Stimulated activated effector memory CD8-positive, alpha-beta T cell treated with anti-CD3 and anti-CD28 coated beads, Interleukin-12 subunit alpha, Interleukin-12 subunit beta, amount 100 ng/mL, for 72 hours (primary cell): ENCODE data around the gene SCN2A.

Source experiments
- ATAC-seq: fragments of 150-1000 bp; cut with Tn5 transposase; 2 replicates; pipeline ENCODE4 v1.10.0; 2021
- DNase-seq, 2 donors: peaks; one replicate each; pipeline ENCODE4 v3.0.0; 2021 to 2022; ENCODE audit warnings: low spot score in 2 of 2
- H3K27ac Mint-ChIP-seq: one replicate; pipeline ENCODE4 v1.8.0; 2022; ENCODE audit warnings: mild to moderate bottlenecking, mixed read lengths
- H3K36me3 Mint-ChIP-seq: one replicate; pipeline ENCODE4 v1.8.0; 2022; ENCODE audit warnings: mild to moderate bottlenecking, mixed read lengths
- H3K4me1 Mint-ChIP-seq: one replicate; pipeline ENCODE4 v1.8.0; 2022; ENCODE audit warnings: mixed read lengths
- H3K4me3 Mint-ChIP-seq: one replicate; pipeline ENCODE4 v1.8.0; 2022; ENCODE audit warnings: mild to moderate bottlenecking, mixed read lengths
- H3K9me3 Mint-ChIP-seq: one replicate; pipeline ENCODE4 v1.8.0; 2022; ENCODE audit warnings: mixed read lengths

The SCN2A gene

DNA sequence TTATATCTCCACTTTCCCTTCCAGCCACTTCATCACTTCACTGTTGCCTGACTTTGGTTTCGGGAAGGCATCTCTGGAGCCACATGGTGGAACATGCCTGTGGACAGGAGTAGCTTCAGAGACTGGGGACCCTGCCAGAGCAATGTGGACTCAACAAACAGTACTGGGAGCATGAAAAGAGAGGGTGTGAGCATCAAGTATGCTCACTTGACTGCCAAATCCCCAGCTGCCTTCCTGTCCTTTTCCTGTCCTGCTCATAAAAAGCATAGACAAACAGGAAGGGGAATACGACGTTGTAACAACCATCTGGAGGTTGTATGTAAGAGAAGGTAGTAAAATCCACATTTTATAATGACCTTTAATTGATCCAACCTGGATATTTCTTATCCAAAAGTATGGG is 169.0 kb downstream of the SCN2A start:
- H3K4me3 Mint-ChIP-seq: no peak overlapping the region
- DNase-seq: no peak
- H3K36me3 Mint-ChIP-seq: no peaks in the 10 kb centered on the region
- H3K4me1 Mint-ChIP-seq: no peaks in the 10 kb centered on the region
- H3K27ac Mint-ChIP-seq: no peak overlapping the region
- H3K9me3 Mint-ChIP-seq: no peaks in the 10 kb centered on the region
- no peak for ATAC-seq

DNA sequence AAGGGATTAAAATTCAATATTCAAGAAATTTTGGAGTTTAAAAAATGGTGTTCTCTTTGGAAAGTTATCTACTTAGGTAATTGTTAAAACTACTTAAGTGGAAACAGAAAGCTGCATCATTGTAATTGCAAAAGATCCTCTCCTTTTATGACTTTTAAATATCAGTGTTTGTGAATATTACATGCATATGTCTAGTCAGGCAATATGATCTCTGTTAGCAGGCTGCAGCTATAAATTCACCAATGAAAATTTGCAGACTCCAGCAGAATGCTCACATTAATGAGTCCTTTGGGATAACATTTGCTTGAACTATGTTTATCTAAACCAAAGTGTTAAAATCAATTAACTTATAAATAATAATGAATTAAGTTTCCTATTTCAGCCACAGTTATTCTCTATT is 171.1 kb downstream of the SCN2A start:
- H3K4me1 Mint-ChIP-seq: no peaks in the 10 kb centered on the region
- H3K27ac Mint-ChIP-seq: no peak overlapping the region
- ATAC-seq: no peak
- H3K36me3 Mint-ChIP-seq: no peaks in the 10 kb centered on the region
- H3K9me3 Mint-ChIP-seq: no peaks in the 10 kb centered on the region
- no peak overlapping the region for H3K4me3 Mint-ChIP-seq
- no peak for DNase-seq

DNA sequence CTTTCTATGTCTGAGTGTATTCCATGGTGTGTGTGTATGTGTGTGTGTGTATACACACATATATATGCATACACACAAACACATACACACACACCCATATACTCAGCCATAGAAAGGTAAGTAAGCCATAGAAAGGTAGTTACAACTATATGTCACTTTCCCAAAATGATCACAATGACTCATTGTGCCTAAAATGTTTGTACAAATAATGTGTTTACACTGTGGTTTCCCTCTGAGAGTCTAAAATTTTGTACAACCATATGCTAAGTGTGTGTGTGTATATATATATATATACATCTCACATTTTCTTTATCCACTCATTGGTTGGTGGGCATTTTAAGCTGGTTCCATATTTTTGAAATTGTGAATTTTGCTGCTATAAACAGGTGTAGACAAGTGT is 175.0 kb downstream of the SCN2A start:
- no peak for DNase-seq
- ATAC-seq: no peak
- Mint-ChIP-seq H3K4me1 (no peaks in the 10 kb centered on the region), H3K4me3 (no peak overlapping the region), H3K9me3 (peaks cover 8% of the 10 kb centered on the region), H3K36me3 (no peaks in the 10 kb centered on the region), H3K27ac (no peak overlapping the region)

DNA sequence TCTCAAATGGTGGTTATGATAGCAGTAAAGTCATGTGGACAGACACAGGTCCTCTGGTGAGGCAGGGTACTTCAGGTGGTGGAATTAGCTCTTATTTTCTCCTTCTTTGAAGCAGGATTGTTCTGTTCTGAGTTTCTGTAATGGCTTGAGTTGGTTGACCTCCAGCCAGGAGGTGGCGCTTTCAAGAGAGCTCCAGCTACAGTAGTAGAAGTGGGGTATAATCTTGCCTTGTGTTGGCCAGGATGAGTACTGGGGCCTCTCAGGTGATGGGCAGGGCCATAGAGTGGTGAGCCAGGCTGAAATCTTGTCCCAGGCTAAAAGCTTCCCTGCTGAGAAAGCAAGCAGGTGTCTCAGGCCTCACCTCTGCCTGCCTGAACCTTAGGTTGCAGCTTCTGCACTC is 177.8 kb downstream of the SCN2A start:
- Mint-ChIP-seq H3K4me1 (no peaks in the 10 kb centered on the region), H3K36me3 (no peaks in the 10 kb centered on the region)
- ATAC-seq: no peak

DNA sequence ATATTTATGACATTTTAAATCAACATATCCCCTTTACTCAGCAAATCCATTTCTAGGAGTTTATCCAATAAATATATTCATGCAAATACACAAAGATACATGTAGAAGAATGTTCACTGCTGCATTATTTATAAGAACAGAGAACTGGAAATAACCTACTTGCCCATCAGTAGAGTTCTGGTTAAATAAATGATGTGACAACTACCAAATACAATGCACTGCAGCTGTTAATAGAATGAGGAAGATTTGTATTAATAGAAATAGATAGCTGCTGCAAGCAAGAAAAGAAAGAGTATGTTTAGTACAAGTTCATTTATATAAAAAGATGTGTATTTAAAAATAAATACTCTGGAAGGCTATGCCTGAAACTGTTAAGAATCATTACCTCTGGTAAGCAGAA is 181.0 kb downstream of the SCN2A start:
- peaks cover 11% of the 10 kb centered on the region for H3K9me3 Mint-ChIP-seq
- no peaks in the 10 kb centered on the region for H3K36me3 Mint-ChIP-seq
- DNase-seq: no peak

More for the DNA sequence above, 177.8 kb downstream of the SCN2A start:
- Mint-ChIP-seq H3K9me3 (peaks cover 8% of the 10 kb centered on the region), H3K4me3 (no peak overlapping the region), H3K27ac (no peak overlapping the region)
- no peak for DNase-seq

DNA sequence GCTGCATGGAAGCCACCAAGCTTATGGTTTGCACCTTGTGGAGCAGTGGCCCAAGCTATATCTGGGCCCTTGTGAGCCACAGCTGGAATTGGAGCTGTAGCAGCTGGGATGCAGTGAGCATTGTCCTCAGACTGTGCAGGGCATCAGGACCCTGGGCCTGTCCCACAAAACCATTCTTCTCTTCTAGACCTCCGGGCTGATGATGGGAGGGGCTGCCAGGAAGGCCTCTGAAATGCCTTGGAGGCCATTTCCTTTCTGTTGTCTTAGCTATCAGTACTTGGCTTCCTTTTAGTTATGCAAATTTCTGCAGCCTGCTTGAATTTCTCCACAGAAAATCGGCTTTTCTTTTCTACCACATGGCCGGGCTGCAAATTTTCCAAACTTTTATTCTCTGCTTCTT is 183.9 kb downstream of the SCN2A start:
- no peak overlapping the region for H3K27ac Mint-ChIP-seq
- H3K4me3 Mint-ChIP-seq: no peak overlapping the region
- no peaks in the 10 kb centered on the region for H3K36me3 Mint-ChIP-seq
- ATAC-seq: no peak
- DNase-seq: no peak
- H3K4me1 Mint-ChIP-seq: no peaks in the 10 kb centered on the region
- H3K9me3 Mint-ChIP-seq: peaks cover 3% of the 10 kb centered on the region

More for the DNA sequence above, 181.0 kb downstream of the SCN2A start:
- H3K27ac Mint-ChIP-seq: no peak overlapping the region
- no peak for ATAC-seq
- H3K4me3 Mint-ChIP-seq: no peak overlapping the region
- no peaks in the 10 kb centered on the region for H3K4me1 Mint-ChIP-seq

DNA sequence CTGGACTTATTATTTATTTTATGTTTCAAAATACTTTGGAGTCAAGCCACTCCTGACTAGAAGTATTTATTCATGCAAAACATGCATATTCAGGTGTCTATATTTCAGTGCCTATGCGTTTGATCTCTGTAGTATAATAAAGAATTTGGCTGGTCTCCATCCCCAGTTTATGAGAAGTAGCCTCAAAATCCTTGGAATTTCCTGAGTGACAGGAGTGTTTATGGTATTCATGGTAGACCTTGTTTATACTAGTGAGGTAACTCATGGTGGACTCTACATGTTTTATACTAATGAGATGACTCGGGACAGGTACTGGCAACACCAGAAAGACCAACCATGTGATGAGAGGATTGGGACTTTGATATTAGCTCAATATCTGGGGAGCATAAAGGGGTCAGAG is 186.3 kb downstream of the SCN2A start:
- no peak for ATAC-seq
- Mint-ChIP-seq H3K4me1 (no peaks in the 10 kb centered on the region), H3K36me3 (no peaks in the 10 kb centered on the region), H3K4me3 (no peak overlapping the region), H3K9me3 (peaks cover 3% of the 10 kb centered on the region), H3K27ac (no peak overlapping the region)
- no peak for DNase-seq

DNA sequence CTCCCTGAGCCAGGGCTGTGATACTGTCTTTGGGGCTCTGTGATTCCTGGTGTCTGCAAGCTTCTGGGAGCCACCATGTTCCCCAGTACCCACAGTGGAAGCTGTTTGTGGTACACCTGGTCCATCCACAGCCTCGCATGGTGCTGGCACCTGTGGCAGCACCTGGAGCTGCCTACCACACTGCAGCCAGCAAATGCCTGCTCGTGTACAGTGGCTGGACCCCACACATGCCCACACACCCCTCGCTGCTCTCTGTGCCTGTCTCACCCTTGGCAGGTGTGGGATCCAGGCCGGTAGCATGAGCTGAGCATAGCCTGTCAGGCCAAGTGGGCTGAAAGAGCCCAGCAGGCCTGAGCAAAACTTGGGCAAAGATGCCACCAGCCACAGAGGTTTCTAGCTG is 188.5 kb downstream of the SCN2A start:
- no peak for DNase-seq
- Mint-ChIP-seq H3K9me3 (peaks cover 3% of the 10 kb centered on the region), H3K4me1 (no peaks in the 10 kb centered on the region), H3K36me3 (no peaks in the 10 kb centered on the region), H3K27ac (no peak overlapping the region), H3K4me3 (no peak overlapping the region)
- peak; percentile 16 for ATAC-seq

DNA sequence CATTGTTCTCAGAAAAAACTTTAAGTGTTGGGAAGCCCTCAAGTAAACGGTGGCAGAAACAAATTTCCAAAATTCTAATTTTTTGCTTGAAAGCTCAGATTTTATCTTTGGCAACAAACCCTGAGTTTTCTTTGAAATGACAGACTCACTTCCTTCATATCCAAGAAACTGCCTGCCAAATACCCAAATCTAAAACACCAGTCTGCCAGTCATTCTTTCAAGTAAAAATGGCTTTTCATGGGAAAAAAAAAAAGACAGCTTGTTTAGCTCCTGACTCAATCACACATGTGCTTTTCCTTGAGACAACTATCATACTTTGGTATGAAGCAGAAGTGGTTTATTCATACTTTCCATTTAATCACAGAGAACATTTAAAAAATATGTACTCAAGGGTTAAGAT is 189.7 kb downstream of the SCN2A start:
- Mint-ChIP-seq H3K36me3 (no peaks in the 10 kb centered on the region), H3K4me1 (no peaks in the 10 kb centered on the region), H3K27ac (no peak overlapping the region), H3K9me3 (no peaks in the 10 kb centered on the region), H3K4me3 (no peak overlapping the region)
- no peak for DNase-seq
- ATAC-seq: no peak

DNA sequence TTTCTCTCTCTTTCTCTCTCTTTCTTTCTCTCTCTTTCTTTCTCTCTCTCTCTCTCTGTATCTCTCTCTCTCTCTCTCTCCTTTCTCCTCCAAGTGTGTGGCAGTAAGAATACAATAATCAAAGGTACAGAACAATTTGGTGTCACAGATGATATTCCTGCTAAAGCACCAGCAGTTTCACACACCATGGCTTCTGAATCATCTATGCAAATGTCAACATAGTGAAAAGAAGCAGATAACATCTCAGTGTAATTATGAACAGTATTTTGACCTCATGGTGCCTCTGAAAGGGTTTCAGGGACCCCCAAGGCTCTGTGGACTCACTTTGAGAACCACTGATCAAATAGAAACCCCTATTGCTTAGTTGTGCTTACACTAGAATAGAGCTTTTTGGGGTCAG is 191.8 kb downstream of the SCN2A start:
- no peaks in the 10 kb centered on the region for H3K4me1 Mint-ChIP-seq
- no peaks in the 10 kb centered on the region for H3K9me3 Mint-ChIP-seq
- no peak overlapping the region for H3K4me3 Mint-ChIP-seq
- H3K27ac Mint-ChIP-seq: no peak overlapping the region
- ATAC-seq (no peak), DNase-seq (no peak)
- H3K36me3 Mint-ChIP-seq: no peaks in the 10 kb centered on the region

DNA sequence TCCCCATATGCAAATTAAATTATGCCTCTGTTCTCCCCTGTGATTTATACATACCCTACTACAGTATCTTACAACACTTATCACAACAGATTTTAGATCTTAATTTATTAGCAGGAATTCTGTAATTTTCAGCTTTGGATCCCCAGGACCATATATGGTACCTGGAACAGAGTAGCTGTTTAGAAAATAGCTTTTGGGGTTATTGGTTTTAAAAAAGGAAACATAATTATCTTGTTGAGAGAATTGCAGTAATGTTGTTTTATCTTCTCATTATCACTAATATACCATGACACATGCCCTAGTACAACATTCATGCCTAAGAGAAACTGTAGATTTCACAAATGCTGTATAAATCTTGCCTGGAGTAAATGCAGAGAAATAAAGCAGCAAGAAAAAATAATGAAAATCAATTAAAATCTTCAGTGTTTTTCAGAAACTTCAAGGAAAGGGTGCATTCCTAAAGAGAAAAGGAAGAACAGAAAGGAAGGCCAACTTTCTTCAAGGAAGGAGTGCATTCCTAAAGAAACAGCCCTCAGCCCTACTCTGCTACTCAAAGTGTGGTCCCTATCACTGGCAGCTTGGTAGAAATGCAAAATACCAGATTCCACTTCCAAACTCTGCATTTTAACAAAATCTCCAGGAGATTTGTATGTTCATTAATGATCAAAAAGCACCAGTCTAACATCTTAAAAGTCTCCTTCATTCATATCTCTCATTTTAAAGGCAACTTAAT is 193.2 kb downstream of the SCN2A start:
- ATAC-seq (no peak), DNase-seq (no peak)
- no peaks in the 10 kb centered on the region for H3K4me1 Mint-ChIP-seq
- H3K36me3 Mint-ChIP-seq: no peaks in the 10 kb centered on the region
- no peak overlapping the region for H3K4me3 Mint-ChIP-seq
- no peak overlapping the region for H3K27ac Mint-ChIP-seq
- no peaks in the 10 kb centered on the region for H3K9me3 Mint-ChIP-seq

DNA sequence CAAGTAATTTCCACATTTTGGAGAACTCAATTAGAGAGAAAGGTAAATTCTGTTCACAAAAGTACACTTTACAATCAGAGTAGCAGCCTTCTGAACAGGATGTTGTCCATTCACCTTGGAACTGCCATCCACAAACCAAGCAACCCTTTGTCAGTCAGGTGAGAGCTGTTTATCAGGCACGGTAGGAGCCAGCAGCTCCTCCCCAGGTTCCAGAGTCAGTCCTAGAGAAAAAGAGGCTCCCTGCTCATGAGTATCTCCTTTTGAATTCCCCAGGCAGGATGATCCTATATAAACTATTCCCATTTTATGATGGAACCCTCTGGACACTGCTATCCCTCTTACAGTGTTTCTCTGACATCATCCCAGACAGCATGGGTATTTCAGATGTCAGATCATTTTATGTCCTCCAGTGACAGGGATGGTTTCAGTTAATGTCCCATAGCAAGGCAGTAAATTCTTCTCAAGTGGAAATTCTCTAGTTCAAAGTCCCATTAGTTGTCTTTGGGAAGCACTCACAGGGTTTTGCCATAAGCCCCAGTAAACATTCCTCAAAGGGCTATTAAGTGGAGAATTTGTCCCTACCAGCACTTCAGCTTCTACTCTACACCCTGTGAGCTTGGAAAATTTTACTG is 195.8 kb downstream of the SCN2A start:
- DNase-seq (no peak), ATAC-seq (peak; percentile 26)
- no peaks in the 10 kb centered on the region for H3K4me1 Mint-ChIP-seq
- H3K36me3 Mint-ChIP-seq: no peaks in the 10 kb centered on the region
- no peaks in the 10 kb centered on the region for H3K9me3 Mint-ChIP-seq
- H3K27ac Mint-ChIP-seq: no peak overlapping the region
- no peak overlapping the region for H3K4me3 Mint-ChIP-seq

DNA sequence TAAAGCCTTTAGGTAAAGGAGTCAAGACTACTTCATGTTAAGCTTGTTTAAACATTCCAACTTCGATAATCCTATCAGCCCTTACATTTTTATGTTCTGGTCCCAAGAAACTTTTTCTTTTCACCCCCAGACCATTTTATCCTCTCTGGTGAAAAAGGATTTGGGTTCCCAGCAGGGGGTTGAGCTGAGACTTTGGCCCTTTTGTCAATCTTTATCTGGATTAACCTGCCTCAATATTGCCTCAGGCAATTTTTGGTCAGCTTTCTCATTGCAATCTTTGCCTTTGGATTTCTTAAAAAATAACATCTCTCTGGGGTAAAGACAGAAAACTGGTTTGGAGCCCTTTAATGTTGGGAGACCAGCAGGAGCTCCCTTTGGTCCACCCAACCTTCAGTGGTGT is 196.4 kb downstream of the SCN2A start:
- H3K9me3 Mint-ChIP-seq: no peaks in the 10 kb centered on the region
- H3K27ac Mint-ChIP-seq: no peak overlapping the region
- H3K4me1 Mint-ChIP-seq: no peaks in the 10 kb centered on the region
- ATAC-seq (no peak), DNase-seq (no peak)
- H3K36me3 Mint-ChIP-seq: no peaks in the 10 kb centered on the region
- no peak overlapping the region for H3K4me3 Mint-ChIP-seq

DNA sequence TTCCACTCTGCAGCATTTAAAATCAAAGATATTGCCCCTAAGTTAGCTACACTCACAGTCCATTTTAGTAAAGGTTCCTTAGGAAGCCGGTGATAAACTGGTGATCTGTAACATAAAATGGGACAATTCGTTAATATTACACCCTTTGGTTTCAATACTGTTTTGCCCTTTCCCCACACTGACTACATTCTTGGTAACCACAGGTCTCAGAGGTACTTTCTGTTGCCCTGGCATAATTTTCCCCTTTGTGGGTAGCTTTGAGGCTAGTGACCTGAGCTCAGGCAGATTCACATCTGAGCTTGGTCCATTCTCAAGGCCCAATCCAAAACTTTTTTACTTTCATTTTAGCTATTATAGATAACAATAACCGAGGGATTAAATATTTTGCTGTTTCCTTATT is 197.3 kb downstream of the SCN2A start:
- DNase-seq: no peak
- Mint-ChIP-seq H3K27ac (no peak overlapping the region), H3K36me3 (no peaks in the 10 kb centered on the region), H3K4me1 (no peaks in the 10 kb centered on the region), H3K9me3 (no peaks in the 10 kb centered on the region), H3K4me3 (no peak overlapping the region)
- ATAC-seq: no peak

DNA sequence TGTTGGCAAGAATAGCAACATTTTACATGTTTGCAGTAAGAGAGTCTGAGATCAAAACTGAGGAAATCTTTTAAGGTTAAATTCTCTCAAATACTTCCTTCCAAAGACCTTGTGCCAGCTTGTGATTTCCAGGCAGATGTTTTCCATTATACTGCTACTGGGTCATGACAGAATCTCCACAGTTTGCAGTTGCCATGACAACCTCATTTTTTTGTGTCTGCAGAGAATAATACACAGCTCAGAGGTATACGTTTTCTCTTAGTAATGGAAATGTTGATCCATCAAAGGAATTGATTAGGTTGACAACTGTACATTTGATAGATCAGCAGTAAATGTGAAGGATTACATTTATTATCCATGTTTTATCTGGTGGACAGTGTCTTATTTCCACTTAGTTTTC is 201.2 kb downstream of the SCN2A start:
- no peak for ATAC-seq
- Mint-ChIP-seq H3K4me1 (no peaks in the 10 kb centered on the region), H3K36me3 (no peaks in the 10 kb centered on the region), H3K9me3 (no peaks in the 10 kb centered on the region), H3K4me3 (no peak overlapping the region), H3K27ac (no peak overlapping the region)
- DNase-seq: no peak
